Body of pancreas (tissue), 4 donors: ENCODE results near the gene TMEM106A.

Experiments used
- CTCF ChIP-seq, 7 experiments: fragments of 450-650 bp in 4 of 7; fragments of 200-600 bp in 3 of 7; sonication (generic) in 3 of 7; IDR thresholded peaks; one replicate each; pipeline ENCODE4 v1.5.1; 2016 to 2019; ENCODE audit warnings: antibody characterized with exemption in 7 of 7
- POLR2A ChIP-seq, 3 donors: fragments of 450-650 bp; IDR thresholded peaks; one replicate each; pipeline ENCODE4 v1.6.1; 2016; ENCODE audit warnings: antibody characterized with exemption in 3 of 3, mild to moderate bottlenecking in 2 of 3

- no peak for TF ChIP-seq CTCF (IDR thresholded peaks at IDR 0.05)
- no peak for TF ChIP-seq POLR2A (IDR thresholded peaks at IDR 0.05)
Observed at GRCh38 chr17:43224146-43224705, 12.6 kb downstream of the TMEM106A start.
